HL-60 (cell line): ENCODE measurements around the gene GATA6.

Experiments used
- DNase-seq, 2 experiments: peaks; one replicate each; pipeline ENCODE4 v3.0.0-alpha.2; 2010 to 2020; ENCODE audit warnings: low read depth in 1 of 2, low spot score in 1 of 2
- H3K27ac ChIP-seq: fragments of 250-450 bp; sonication (Bioruptor Pico); replicated peaks from 2 replicates; pipeline ENCODE4 v1.5.1; 2020; ENCODE audit warnings: mild to moderate bottlenecking, moderate library complexity
- H3K27me3 ChIP-seq: fragments of 250-450 bp; sonication (Bioruptor Pico); 2 replicates; pipeline ENCODE4 v1.5.1; 2021; ENCODE audit warnings: mild to moderate bottlenecking, moderate library complexity; ENCODE audit not compliant: insufficient read depth, poor library complexity, severe bottlenecking
- H3K4me3 ChIP-seq: replicated peaks from 2 replicates; pipeline ENCODE4 v1.5.1; 2011; ENCODE audit warnings: mild to moderate bottlenecking, control low read depth, low read length; ENCODE audit not compliant: insufficient read depth
- CTCF ChIP-seq: IDR thresholded peaks from one replicate; pipeline ENCODE4 v1.5.1; 2011; ENCODE audit warnings: low read length, control low read depth, inconsistent platforms; ENCODE audit not compliant: insufficient read depth
- GABPA ChIP-seq: IDR thresholded peaks from 2 replicates; pipeline ENCODE4 v1.6.1; 2012; ENCODE audit warnings: low read depth
- POLR2AphosphoS5 ChIP-seq: IDR thresholded peaks from 2 replicates; pipeline ENCODE4 v1.6.1; 2012; ENCODE audit warnings: low read depth
- REST ChIP-seq: IDR thresholded peaks from 2 replicates; pipeline ENCODE4 v1.6.1; 2012; ENCODE audit warnings: low read depth; ENCODE audit not compliant: insufficient replicate concordance
- SPI1 ChIP-seq: IDR thresholded peaks from 2 replicates; pipeline ENCODE4 v1.6.1; 2012; ENCODE audit warnings: low read depth, mild to moderate bottlenecking, borderline replicate concordance

Gene GATA6

GRCh38 chr18:22174341-22175145 lies 5.2 kb downstream of the GATA6 start:
- Histone ChIP-seq H3K4me3 (no peak overlapping the region), H3K27me3 (peaks cover 86% of the 10 kb centered on the region), H3K27ac (no peak overlapping the region)
- DNase-seq: peak in 1 of 2 experiments; percentile 26
- no peak for TF ChIP-seq GABPA
- TF ChIP-seq SPI1: no peak
- TF ChIP-seq CTCF: no peak
- no peak for TF ChIP-seq REST
- TF ChIP-seq POLR2AphosphoS5: no peak

GRCh38 chr18:22175346-22175745 lies 6.0 kb downstream of the GATA6 start:
- H3K27me3 ChIP-seq: peaks cover 82% of the 10 kb centered on the region
- TF ChIP-seq SPI1 (no peak), REST (no peak), POLR2AphosphoS5 (no peak), GABPA (no peak), CTCF (no peak)
- H3K27ac ChIP-seq: no peak overlapping the region
- no peak overlapping the region for H3K4me3 ChIP-seq
- no peak for DNase-seq

GRCh38 chr18:22176420-22177326 lies 7.3 kb downstream of the GATA6 start:
- no peak for TF ChIP-seq GABPA
- no peak for TF ChIP-seq REST
- no peak for TF ChIP-seq POLR2AphosphoS5
- TF ChIP-seq SPI1: no peak
- no peak for TF ChIP-seq CTCF

More at GRCh38 chr18:22176420-22177326, 7.3 kb downstream of the GATA6 start:
- DNase-seq: no peak
- Histone ChIP-seq H3K27ac (no peak overlapping the region), H3K4me3 (no peak overlapping the region), H3K27me3 (peaks cover 75% of the 10 kb centered on the region)
